GM18519 (cell line): ENCODE results near the gene SERINC5.
"Not testable (repeated sequence)": the region's sequence is repeated elsewhere in the genome, so short reads cannot be mapped to it uniquely, and the experiment has no call there.

Source experiments
- ATAC-seq: cut with Tn5 transposase; IDR thresholded peaks from one replicate; pipeline ENCODE4 v1.9.1; 2021; ENCODE audit warnings: mild to moderate bottlenecking, moderate library complexity; ENCODE audit not compliant: unreplicated experiment, low FRiP score

Gene SERINC5

DNA sequence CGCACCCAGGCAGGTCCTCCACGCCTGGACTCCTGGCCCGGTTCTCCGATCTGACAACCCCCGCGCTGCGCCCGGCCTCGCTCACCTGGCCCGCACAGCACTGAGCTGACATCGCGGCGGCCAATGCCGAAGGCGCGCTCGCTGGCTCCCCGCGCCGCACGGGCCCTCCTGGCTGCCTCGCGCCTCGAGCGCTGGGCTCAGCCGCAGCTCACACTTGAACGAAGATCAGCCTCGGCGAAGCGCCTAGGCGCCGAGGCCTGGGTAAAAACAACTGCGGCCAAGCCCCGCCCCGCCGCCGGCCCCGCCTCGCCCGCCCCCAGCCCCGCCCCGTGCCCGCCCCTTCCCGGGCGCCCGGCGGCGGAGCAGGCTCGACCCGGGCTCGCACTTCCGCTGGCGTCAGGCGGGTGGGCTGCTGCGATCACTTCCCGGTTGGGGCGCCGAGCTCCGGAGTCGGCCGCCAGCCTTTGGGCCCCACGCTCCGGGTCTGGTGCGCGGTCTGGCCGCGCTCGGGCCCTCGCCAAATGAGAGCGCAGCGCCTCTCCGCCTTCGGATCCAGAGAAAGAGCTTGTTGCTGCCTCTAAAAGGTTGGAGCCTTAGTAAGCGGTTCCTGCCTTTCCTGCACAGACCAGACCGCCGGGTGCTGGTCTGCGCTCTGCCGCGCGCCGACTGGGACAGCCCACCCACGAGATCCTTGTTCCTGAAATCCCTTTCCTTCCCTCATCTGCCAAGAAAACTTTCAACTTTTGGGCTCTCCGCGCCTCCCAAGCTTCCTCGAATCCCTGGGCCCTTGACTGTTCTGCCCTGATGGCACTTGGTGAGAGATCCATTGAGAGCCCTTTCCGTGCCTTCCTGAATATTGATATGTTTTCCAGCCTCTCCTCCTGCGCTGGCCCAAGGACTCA lies at the start of gene SERINC5:
Gene SERINC5 (minus strand): TSS at position 238 of the 902 bp plus-strand sequence. CDS start 126 bp downstream, at position 112.
- ATAC-seq = peak; percentile 83

DNA sequence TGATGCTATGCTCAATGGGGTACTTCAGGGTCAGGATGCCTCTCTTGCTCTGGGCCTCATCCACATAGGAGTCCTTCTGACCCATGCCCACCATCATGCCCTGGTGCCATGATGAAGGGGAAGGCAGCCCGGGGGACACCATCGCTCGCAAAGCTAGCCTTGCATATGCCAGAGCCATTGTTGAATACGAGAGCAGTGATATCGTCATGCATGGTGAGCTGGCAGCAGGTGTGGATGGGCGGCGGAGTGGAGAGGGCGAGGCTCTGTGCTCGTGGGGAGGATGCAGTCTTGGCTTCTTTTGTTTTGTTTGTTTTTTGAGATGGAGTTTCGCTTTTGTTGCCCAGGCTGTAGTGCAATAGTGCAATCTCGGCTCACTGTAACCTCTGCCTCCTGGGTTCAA lies 46.8 kb upstream of the SERINC5 start:
- ATAC-seq = no peak

DNA sequence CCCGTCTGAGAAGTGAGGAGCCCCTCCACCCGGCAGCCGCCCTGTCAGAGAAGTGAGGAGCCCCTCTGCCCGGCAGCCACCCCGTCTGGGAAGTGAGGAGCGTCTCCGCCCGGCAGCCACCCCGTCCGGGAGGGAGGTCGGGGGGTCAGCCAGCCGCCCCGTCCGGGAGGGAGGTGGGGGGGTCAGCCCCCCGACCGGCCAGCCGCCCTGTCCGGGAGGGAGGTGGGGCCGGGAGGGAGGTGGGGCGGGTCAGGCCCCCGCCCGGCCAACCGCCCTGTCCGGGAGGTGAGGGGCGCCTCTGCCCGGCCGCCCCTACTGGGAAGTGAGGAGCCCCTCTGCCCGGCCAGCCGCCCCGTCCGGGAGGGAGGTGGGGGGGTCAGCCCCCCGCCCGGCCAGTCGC lies 45.5 kb upstream of the SERINC5 start:
- not testable (repeated sequence) for ATAC-seq

DNA sequence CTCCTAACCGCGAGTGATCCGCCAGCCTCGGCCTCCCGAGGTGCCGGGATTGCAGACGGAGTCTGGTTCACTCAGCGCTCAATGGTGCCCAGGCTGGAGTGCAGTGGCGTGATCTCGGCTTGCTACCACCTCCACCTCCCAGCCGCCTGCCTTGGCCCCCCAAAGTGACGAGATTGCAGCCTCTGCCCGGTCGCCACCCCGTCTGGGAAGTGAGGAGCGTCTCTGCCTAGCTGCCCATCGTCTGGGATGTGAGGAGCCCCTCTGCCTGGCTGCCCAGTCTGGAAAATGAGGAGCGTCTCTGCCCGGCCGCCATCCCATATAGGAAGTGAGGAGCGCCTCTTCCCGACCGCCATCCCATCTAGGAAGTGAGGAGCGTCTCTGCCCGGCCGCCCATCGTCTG lies 44.9 kb upstream of the SERINC5 start:
- ATAC-seq = not testable (repeated sequence)

DNA sequence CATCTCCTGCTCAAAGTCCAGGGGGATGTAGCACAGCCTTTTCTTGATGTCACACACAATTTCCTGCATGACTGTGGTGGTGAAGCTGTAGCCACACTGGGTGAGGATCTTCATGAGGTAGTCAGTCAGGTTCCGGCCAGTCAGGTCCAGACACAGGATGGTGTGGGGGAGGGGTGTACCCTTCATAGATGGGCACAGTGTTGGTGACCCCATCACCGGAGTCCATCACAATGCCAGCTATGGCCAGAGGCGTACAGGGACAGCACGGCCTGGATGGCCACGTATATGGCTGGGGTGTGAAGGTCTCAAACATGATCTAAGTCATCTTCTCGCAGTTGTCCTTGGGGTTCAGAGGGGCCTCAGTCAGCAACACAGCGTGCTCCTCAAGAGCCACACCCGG lies 44.3 kb upstream of the SERINC5 start:
- ATAC-seq = no peak

DNA sequence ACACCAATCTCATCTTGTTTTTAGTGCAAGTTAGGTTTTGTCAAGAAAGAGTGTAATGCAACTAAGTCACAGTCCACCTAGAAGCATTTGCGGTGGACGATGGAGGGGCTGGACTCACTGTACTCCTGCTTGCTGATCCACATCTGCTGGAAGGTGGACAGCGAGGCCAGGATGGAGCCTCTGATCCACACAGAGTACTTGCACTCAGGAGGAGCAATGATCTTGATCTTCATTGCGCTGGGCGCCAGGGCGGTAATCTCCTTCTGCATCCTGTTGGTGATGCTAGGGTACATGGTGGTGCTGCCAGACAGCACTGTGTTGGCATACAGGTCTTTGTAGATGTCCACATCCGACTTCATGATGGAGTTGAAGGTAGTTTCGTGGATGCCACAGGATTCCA lies 43.8 kb upstream of the SERINC5 start:
- ATAC-seq = no peak

DNA sequence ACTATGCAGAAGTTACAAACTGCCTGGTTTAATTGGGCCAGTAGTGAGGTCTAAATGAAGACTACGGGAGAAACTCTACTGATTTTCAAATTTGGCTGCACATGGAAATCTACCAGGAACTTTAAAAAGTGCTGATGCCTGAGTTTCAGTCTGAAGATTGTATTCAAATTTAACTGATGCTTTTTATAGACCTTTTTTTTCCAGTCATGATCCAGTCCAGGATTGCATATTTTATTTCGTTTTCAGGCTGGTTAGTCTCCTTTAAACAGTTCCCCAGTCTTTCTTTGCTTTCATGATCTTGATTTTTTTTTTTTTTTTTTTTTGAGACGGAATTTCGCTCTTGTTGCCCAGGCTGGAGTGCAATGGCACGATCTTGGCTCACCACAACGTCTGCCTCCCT lies 40.3 kb upstream of the SERINC5 start:
- ATAC-seq = no peak

DNA sequence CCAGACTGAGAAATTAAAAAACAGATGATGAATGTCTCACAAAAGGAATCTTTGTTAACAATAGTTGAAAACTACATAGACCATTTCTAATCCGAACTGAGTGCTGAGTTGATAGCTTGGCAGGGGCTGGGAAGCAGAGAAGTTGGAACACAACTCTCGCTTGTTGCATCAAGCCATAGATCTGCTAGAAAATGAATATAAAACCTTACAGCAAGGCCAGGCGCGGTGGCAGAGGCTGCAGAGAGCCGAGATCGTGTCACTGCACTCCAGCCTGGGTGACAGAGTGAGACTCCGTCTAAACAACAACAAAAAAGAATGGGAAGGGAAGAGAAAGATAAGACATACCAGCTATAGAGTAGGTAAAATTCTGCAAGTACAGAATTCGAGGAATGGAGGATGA lies 35.9 kb upstream of the SERINC5 start:
- no peak for ATAC-seq

DNA sequence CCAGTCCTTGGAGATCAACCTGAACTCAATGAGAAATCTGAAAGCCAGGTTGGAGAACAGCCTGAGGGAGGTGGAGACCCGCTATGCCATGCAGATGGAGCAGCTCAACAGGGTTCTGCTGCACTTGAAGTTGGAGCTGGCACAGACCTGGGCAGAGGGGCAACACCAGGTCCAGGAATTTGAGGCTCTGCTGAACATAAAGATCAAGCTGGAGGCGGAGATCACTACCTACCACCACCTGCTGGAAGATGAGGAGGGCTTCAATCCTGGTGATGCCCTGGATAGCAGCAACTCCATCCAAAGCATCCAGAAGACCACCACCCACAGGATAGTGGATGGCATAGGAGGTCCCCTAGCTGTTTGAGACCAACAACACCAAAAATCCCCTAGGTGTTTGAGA lies 33.5 kb upstream of the SERINC5 start:
- ATAC-seq = no peak

DNA sequence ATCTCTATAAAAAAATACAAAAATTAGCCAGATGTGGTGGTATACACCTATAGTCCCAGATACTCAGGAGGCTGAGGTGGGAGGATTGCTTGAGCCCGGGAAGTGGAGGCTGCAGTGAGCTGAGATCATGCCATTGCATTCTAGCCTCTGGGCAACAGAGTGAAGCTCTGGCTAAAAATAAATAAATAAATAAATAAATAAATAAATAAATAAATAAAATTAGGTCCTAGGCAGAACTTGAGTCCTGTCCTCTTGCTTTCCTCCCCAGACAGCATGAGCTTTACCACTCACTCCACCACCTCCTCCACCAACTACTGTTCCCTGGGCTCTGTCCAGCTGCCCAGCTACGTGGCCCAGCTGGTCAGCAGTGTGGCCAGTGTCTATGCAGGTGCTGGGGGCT lies 32.3 kb upstream of the SERINC5 start:
- ATAC-seq = no peak

DNA sequence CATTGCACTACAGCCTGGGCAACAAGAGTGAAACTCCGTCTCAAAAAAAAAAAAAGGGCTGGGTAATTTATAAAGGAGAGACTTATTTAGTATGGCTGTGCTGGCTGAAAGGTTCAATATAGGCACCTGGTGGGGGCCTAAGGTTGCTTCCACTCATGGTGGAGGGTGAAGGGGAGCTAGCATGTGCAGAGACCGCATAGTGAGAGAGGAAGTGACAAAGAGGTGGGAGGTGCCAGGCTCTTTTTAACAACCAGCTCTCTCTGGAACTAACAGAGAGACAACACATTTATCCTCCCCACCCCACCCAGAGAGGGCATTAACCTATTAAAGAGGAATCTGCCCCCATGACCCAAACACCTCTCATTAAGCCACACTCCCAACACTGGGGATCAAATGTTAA lies 28.9 kb upstream of the SERINC5 start:
- ATAC-seq = no peak

DNA sequence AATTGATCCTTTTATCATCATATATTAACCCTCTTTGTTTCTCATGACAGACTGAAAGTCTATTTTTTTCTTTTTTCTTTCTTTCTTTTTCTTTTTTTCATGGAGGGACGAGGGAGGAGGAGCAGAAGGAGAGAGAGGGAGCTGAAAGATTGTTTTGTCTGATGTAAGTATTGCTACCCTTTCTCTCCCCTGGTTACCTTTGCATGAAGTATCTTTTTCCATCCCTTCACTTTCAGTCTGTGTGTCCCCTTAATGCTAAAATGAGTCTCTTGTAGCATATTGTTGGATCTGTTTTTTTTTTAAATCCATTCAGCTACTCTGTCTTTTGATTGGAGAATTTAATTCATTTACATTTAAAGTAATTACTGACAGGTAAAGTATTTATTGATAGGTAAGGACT lies 27.5 kb upstream of the SERINC5 start:
- no peak for ATAC-seq

DNA sequence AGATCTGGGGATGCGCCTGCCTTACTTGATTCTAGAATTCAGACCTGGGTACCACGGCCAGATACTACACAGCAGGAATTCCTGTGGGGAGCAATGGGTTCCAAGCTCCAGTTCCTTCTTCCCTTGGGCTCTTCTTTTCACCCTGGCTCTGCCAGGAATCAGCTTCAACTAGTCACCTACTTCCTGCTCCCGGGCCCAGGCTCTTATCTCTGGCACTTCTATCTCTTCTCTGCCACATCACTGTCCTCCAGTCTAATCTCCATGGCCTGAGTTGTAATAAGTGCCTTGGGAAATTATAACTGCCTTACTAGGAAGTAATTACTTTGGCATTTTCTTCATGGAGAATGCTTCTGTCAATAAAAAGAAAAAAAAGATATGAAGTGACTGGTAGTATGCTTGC lies 26.2 kb upstream of the SERINC5 start:
- no peak for ATAC-seq

DNA sequence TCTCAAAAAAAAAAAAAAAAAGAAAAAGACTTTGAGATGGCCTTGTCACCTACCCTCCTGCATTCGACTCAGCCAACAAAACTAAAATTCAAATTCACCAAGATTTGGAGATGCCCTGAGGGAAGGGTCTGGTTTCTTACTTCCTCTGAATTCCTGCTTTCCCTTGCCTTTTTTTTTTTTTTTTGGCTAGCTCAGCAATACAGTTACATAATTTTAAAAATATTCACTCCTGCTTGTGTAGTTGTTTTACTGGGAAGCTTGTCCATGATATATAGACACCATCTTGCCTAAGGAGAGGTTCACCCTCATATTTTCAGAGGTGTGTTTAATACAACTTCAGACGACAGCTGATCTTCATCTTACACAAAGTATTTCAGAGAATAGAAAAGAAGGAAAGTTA lies 21.3 kb upstream of the SERINC5 start:
- ATAC-seq = no peak

DNA sequence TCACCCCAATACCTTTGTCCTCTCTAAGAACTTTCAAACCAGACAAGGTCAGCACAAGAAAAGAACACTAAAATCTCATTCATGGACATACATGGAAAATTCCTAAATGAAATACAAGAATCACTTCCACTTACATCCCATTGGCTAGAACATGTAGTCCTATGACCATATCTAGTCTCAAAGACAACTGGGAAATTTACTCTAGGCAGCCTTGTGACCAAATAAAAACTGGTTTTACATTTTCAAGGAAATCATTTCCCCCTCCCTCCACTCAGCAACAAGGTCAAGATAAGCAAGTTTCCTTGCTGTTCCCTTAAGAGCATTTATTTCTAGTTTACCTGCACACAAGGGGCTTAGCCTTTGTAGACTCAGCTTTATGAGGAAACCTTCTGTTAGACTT lies 20.3 kb upstream of the SERINC5 start:
- no peak for ATAC-seq

DNA sequence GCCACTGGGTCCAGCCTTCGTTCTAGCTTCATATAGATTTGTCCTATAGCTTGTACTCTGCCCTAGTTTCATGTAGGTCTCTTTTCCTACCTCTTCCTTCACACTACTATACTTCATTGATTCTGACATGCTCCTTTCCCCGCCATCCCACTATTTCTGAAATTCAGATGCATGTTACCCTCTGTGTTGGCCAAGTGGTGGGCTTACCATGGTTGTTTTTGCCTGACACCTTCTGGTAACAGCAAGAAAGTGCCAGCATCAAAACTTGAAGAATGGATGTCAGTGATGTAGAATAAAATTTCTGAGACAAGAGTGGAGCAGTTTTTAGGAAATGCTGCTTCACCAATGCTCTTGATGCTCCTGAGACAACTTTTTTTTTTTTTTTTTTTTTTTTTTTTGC lies 19.5 kb upstream of the SERINC5 start:
- ATAC-seq = no peak

DNA sequence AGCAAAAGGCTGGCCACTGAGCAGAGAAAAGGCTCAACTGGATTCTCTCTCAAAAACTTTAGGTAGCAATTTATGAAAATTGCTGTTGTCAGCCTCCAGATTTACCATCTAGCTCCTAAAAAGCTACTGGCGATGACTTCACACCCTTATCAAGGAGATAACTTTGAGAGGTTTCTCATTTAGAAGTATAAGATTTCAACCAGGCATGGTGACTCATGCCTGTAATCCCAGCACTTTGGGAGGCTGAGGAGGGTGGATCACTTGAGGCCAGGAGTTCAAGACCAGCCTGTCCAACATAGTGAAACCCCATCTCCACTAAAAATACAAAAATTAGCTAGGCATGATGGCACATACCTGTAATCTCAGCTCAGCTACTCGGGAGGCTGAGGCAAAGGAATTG lies 14.7 kb upstream of the SERINC5 start:
- ATAC-seq = not testable (repeated sequence)

DNA sequence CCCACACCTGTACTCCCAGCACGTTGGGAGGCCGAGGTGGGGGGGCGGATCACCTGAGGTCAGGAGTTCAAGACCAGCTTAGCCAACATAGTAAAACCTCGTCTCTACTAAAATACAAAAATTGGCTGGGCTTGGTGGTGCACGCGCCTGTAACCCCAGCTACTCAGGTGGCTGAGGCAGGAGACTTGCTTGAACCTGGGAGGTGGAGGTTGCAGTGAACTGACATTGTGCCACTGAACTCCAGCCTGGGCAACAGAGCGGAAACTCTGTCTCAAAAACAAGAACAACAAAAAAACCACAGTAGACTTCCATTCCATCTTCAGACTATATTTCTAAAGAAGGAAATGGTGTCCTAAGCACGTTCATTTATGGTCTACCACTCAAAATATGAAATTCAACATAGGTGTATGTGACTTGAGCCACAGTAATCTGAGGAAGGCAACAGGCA lies 14.2 kb upstream of the SERINC5 start:
- no peak for ATAC-seq

DNA sequence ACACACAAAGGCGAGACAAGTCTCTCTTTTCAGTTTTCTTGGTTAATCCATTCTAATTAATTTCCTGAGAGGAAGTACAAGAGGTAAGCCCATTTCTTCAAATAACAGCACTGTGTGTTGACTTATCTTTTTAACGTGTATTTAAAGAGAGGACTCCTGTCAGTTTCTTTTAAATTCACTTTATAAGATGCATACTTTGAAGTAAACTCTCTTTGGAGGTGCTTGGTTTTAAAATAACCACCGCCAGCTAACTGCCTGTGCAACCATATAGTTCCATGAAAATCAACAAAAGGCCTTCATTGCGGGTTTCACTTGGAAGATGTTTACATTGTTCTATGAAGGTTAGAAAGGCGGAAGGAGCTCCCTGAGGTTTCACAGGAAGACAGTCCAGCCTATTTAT lies 13.1 kb upstream of the SERINC5 start:
- ATAC-seq = no peak

DNA sequence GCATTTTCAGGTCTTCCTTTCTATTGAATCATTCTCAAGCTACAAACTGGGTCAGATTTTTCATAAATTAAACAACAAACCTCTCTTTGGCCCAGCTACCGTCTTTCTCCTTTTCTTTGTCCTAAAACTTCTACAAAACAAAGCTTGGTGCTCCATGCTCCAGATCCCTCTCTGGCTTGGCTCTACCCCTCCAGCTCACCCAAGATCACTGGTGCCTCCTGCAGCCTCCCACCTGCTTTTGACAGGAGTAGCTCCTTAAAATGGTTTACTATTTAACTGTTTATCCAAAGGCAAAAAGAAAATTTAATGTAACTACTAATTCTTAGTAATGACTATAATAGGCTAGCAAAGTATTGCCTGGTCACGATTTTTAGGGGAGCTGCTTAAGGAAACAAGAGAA lies 10.7 kb upstream of the SERINC5 start:
- no peak for ATAC-seq

DNA sequence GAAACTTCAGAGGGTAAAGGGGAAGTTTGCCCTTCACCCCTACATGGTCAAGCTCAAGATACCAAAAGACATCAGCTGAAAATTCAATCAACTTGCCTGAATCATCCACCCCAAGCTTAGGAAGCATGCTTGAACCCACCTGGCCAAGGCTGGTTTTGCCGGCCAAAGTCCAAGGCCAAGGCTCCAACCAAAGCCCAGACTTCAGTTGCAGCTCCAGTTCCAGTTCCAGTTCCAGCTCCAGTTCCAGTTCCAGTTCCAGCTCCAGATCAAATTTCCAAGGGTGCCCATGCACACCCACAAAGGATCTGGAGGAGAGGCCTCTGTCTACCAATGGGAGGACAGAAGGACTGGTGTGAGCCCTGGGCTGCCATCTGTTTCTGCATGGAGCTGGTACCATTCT lies 4.6 kb upstream of the SERINC5 start:
- ATAC-seq = no peak

DNA sequence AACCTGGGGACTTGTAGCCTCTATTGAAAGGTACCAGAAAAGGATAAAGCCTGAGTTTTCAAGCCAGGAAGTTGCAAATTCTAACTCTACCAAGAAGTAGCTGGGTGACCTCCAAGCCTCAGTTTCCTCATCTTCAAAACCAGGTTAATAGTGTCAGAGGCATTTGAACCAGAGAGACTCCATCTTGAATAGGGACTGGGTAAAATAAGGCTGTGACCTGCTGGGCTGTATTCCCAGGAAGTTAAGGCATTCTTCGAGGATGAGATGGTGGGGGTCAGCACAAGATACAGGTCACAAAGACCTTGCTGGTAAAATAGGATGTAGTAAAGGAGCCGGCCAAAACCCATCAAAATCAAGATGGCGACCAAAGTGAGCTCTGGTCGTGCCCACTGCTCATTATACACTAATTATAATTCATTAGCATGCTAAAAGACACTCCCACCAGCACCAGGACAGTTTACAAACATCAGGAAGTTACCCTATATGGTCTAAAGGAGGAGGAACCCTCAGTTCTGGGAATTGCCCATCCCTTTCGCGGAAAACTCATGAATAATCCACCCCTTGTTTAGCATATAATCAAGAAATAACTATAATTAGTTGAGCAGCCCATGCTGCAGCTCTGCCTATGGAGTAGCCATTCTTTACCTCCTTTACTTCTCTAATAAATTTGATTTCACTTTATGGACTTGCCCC lies 3.8 kb upstream of the SERINC5 start:
- no peak for ATAC-seq
